Stomach (tissue), 9 donors: ENCODE measurements around the gene SLC3A2. TPM values are rescaled to one million over a fixed set of nuclear protein-coding genes. Genes with fewer than 3 reads are reported as not detected.
A peak's percentile ranks its signal among the peaks of the same experiment; 100 is the strongest.

Source experiments
- DNase-seq, 2 donors: peaks; one replicate each; pipeline versions ENCODE4 v3.0.0 to v3.0.0-alpha.2; 2013 to 2019
- H3K27ac ChIP-seq, 5 donors: fragments of 200-600 bp in 4 of 5; sonication (generic) in 4 of 5; one replicate each; pipeline ENCODE4 v1.5.1; 2013 to 2019; ENCODE audit warnings: mild to moderate bottlenecking in 1 of 5, moderate library complexity in 1 of 5
- H3K27me3 ChIP-seq, 3 donors: fragments of 200-600 bp; sonication (generic); one replicate each; pipeline ENCODE4 v1.5.1; 2017 to 2019; ENCODE audit warnings: mixed run types in 1 of 3
- H3K36me3 ChIP-seq, 4 donors: fragments of 200-600 bp; sonication (generic); 1 replicate in 3 of 4; 2 replicates in 1 of 4; pipeline ENCODE4 v1.5.1; 2016 to 2019
- H3K4me1 ChIP-seq, 4 donors: fragments of 200-600 bp; sonication (generic); one replicate each; pipeline ENCODE4 v1.5.1; 2016 to 2019
- H3K4me3 ChIP-seq, 4 donors: fragments of 200-600 bp; sonication (generic) in 3 of 4; one replicate each; pipeline ENCODE4 v1.5.1; 2016 to 2019; ENCODE audit warnings: mild to moderate bottlenecking in 1 of 4
- H3K9me3 ChIP-seq, 4 donors: fragments of 200-600 bp; sonication (generic); one replicate each; pipeline ENCODE4 v1.5.1; 2016 to 2019
- CTCF ChIP-seq, 7 experiments: fragments of 450-650 bp in 4 of 7; fragments of 200-600 bp in 3 of 7; sonication (generic) in 3 of 7; IDR thresholded peaks; one replicate each; pipeline ENCODE4 v1.5.1; 2016 to 2019; ENCODE audit warnings: antibody characterized with exemption in 7 of 7, control low read depth in 2 of 7, mild to moderate bottlenecking in 1 of 7
- EP300 ChIP-seq: sonication (generic); formaldehyde crosslinking; IDR thresholded peaks from one replicate; pipeline ENCODE4 v1.6.1; 2017; ENCODE audit warnings: antibody characterized with exemption
- POLR2A ChIP-seq, 4 donors: fragments of 450-650 bp; IDR thresholded peaks; one replicate each; pipeline ENCODE4 v1.6.1; 2016; ENCODE audit warnings: antibody characterized with exemption in 4 of 4, control low read depth in 2 of 4, mild to moderate bottlenecking in 1 of 4, moderate library complexity in 1 of 4
- POLR2AphosphoS5 ChIP-seq, 3 donors: sonication (generic); formaldehyde crosslinking; IDR thresholded peaks; one replicate each; pipeline ENCODE4 v1.6.1; 2016; ENCODE audit warnings: antibody characterized with exemption in 3 of 3
- WGBS, 5 donors: extraction: QIAGEN DNeasy Blood & Tissue Kit in 3 of 5; methylation state at CpG; one replicate each; pipeline versions ENCODE4 v1.1.5 to v1.1.7; 2013 to 2018; 5-methylcytosine and 5-hydroxymethylcytosine counted together
- intact Hi-C: fragments of 100-400 bp; cut with DNase I; formaldehyde crosslinking; loops from one replicate; pipeline ENCODE4 v1.15.1; 2023; ENCODE audit warnings: low total_unique reads
- polyA plus RNA-seq, 3 donors: library from polyadenylated mRNA; stranded (reverse); fragments of 200-250 nt; gene quantifications; one replicate each; pipeline ENCODE4 v1.2.3, GENCODE V29; 2013
- total RNA-seq, 5 donors: library from RNA; depleted of rRNA; stranded (reverse); fragments of >200 nt; gene quantifications; one replicate each; pipeline versions ENCODE4 v1.1.0 to v1.2.3, GENCODE V29; 2014 to 2016
- donor health status: healthy with polysubstance abuse.
- donor health status: Bipolar disorder and iron deficiency.
- donor health status: healthy.

Gene SLC3A2
- total and polyA plus RNA-seq, 8 donors, result 36.0 to 255 (median 127) TPM

- Histone ChIP-seq H3K36me3 (no peaks in the 10 kb centered on the region), H3K27ac (no peak overlapping the region), H3K4me1 (peaks cover 8 to 20% (median 13%) of the 10 kb centered on the region in 4 donors), H3K9me3 (no peaks in the 10 kb centered on the region), H3K4me3 (no peak overlapping the region), H3K27me3 (no peaks in the 10 kb centered on the region)
- intact Hi-C loops, result no loop called here
- 94 to 100% (median 97%) methylated on average over 3 of the region's 3 CpGs for WGBS, 5 donors
- no peak for TF ChIP-seq EP300
- TF ChIP-seq CTCF (IDR thresholded peaks at IDR 0.05), result no peak
- no peak for TF ChIP-seq POLR2AphosphoS5 (IDR thresholded peaks at IDR 0.05)
- TF ChIP-seq POLR2A (IDR thresholded peaks at IDR 0.05), result no peak
- no peak for DNase-seq
Observed at GRCh38 chr11:62844154-62844553, 36.5 kb upstream of the SLC3A2 start.

- no peak for DNase-seq
- TF ChIP-seq POLR2A (IDR thresholded peaks at IDR 0.05) (no peak), POLR2AphosphoS5 (IDR thresholded peaks at IDR 0.05) (no peak)
- intact Hi-C loops, result no loop called here
- Histone ChIP-seq H3K27ac (no peak overlapping the region), H3K36me3 (peaks cover 0 to 1% (median 0%) of the 10 kb centered on the region in 4 donors), H3K9me3 (no peaks in the 10 kb centered on the region), H3K4me1 (peaks cover 8 to 13% (median 10%) of the 10 kb centered on the region in 4 donors), H3K4me3 (no peak overlapping the region), H3K27me3 (no peaks in the 10 kb centered on the region)
- 81 to 95% (median 90%) methylated on average over 3 of the region's 3 CpGs for WGBS, 5 donors
Observed at GRCh38 chr11:62846177-62846576, 34.5 kb upstream of the SLC3A2 start.

- no peak for DNase-seq
Observed at GRCh38 chr11:62847767-62848314, 32.9 kb upstream of the SLC3A2 start.

GRCh38 chr11:62850911-62851806, 29.5 kb upstream of the SLC3A2 start:
- DNase-seq, result no peak
- no peaks in the 10 kb centered on the region for H3K9me3 ChIP-seq
- H3K27ac ChIP-seq, result peak overlapping the region in 1 of 5 donors; percentile 2
- TF ChIP-seq CTCF (IDR thresholded peaks at IDR 0.05), result no peak
- no peak for TF ChIP-seq EP300
- no peak for TF ChIP-seq POLR2AphosphoS5 (IDR thresholded peaks at IDR 0.05)
- no peak for TF ChIP-seq POLR2A (IDR thresholded peaks at IDR 0.05)
- WGBS, 5 donors, result 51 to 59% (median 56%) methylated on average over 14 to 15 of the region's 15 CpGs
- peaks cover 21 to 42% (median 26%) of the 10 kb centered on the region in 4 donors for H3K4me1 ChIP-seq
- H3K27me3 ChIP-seq, result no peaks in the 10 kb centered on the region
- H3K4me3 ChIP-seq, result no peak overlapping the region
- intact Hi-C loops, result loop anchor here (10.0 kb wide), 1 partner anchor 56 kb away; the partner anchor contains the start of gene TMEM223
- H3K36me3 ChIP-seq, result peaks cover 31 to 35% (median 32%) of the 10 kb centered on the region in 4 donors

More at GRCh38 chr11:62847767-62848314, 32.9 kb upstream of the SLC3A2 start:
- intact Hi-C loops, result no loop called here
- H3K4me1 ChIP-seq, result peaks cover 0 to 19% (median 5%) of the 10 kb centered on the region in 4 donors
- no peaks in the 10 kb centered on the region for H3K27me3 ChIP-seq
- H3K9me3 ChIP-seq, result no peaks in the 10 kb centered on the region
- H3K36me3 ChIP-seq, result peaks cover 12 to 18% (median 16%) of the 10 kb centered on the region in 4 donors
- H3K27ac ChIP-seq, result no peak overlapping the region
- no peak overlapping the region for H3K4me3 ChIP-seq
- TF ChIP-seq POLR2A (IDR thresholded peaks at IDR 0.05) (no peak), CTCF (IDR thresholded peaks at IDR 0.05) (no peak), EP300 (no peak), POLR2AphosphoS5 (IDR thresholded peaks at IDR 0.05) (no peak)
- WGBS, 5 donors, result 89 to 95% (median 91%) methylated on average over 1 of the region's 1 CpG
